AG10803 (cell line): Measurements from ENCODE around the gene CHD3.

Experiments
- DNase-seq: peaks from one replicate; pipeline ENCODE4 v3.0.0; 2010; ENCODE audit warnings: low read depth
- H3K4me3 ChIP-seq: 2 replicates; pipeline ENCODE4 v1.5.1; 2011; ENCODE audit warnings: mild to moderate bottlenecking, low read length, control low read depth
- CTCF ChIP-seq: conservative IDR thresholded peaks from 2 replicates; pipeline ENCODE4 v1.5.1; 2011; ENCODE audit warnings: mild to moderate bottlenecking, low read length, control low read depth, inconsistent platforms

CHD3 gene

DNA sequence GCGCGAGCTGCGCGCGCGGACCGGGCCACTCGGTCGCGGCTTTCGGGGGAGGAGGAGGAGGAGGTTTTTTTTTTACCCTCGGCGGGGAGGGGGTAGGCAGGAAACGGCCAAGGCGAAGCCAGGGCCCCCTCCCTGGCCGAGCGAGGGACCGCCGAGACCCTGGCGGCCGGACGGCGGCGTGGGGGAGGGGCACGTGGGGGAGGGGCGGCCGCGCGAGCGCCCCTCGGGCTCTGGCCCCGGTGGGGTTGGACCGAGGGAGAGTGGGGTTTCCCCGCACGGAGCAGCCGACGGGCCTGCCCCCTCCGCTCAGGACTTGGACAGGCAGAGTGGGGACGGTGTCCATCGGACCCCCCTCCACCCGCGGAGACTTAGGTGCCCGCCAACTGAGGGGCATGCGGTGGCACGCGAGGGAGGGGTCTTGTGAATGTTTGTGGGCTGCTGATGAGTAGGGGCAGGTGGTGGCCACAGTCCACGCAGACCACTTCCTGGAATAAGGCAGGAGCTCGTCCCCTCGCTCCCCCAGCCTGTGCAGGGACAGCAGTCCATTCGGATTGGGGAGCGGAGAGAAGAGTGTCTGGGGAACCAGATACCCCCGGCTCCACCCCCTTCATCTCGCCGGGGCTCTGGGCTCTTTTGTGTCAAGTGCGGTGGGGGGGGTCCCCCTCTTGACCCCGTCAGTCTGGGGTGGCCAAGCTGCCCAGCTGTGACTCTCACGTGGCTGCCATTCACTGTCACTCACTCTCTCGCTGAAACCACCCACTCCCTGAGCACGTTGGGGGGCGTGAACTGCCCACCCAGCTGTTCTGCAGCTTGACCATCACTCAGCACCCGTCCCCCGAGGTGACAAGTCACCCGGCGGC lies 3.0 kb upstream of the CHD3 start:
- TF ChIP-seq CTCF: no peak
- H3K4me3 ChIP-seq: peak overlapping the region; percentile 92
- no peak for DNase-seq

GRCh38 chr17:7886227-7887037 lies 2.2 kb upstream of the CHD3 start:
- TF ChIP-seq CTCF: peak; percentile 20; the same call in 1 of the 2 replicates
- DNase-seq: no peak
- H3K4me3 ChIP-seq: peak overlapping the region; percentile 92

DNA sequence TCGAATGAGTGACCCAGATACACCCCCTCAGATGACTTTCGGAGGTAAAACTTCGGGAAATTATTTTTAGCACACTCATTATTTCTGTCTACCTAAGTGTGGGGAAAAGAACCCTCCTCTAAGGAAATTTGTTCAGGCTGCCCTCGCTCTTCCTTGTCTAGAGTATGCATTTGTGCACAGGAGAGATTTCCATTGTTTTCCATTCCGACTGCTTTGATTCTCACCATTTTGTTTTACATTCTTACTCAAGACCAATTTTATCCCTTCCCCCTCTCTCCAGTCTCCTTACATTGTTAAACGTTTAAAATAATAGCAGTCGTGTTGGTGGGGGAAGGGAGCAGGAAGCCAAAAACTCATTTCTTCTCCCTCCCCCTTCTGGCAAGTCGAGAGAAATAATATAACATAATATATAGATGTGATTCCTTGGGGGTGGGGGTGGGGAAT lies 1.5 kb upstream of the CHD3 start:
- DNase-seq: no peak
- peak overlapping the region; percentile 92 for H3K4me3 ChIP-seq
- no peak for TF ChIP-seq CTCF

- peak; percentile 92 for DNase-seq
- peak overlapping the region; percentile 92 for H3K4me3 ChIP-seq
- TF ChIP-seq CTCF: no peak
Measured at GRCh38 chr17:7887482-7888183, 956 bp upstream of the CHD3 start.

DNA sequence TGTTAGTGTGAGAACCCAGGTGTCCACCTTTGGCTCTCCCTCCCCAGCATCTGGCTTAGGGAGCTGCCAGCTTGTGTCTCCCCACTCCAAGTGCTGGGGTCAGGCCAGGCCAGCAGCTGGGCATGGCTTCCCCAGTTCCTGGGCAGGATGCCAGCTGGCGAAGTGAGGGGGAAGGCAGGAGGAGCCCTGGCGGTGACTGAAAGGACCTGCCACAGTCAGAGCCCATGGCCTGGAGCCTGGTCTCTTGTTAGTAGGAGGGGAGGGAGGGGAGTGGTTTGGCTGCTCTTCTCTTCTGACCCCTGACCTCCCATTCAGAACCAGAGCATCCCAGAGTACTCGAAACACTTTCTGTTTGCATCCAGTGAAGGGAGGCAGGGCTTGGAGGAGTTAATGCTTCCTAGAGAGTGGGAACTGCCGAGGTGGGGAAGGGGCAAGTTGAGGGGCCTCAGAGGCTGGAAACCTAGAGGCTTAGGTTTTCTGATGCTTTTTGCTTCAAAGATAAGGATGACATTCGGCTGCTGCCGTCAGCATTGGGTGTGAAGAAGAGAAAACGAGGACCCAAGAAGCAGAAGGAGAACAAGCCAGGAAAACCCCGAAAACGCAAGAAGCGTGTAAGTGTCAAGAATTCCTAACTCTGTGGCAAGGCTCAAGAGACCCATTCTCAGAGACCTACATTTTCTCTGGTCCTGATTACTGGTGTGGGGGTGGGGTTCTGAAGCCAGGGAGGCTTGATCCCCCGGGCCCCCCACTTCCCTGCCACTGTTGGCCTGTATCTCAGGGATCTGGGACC lies 772 bp downstream of the CHD3 start:
- TF ChIP-seq CTCF: peak; percentile 44
- peak; percentile 94 for DNase-seq
- H3K4me3 ChIP-seq: peak overlapping the region; percentile 30

GRCh38 chr17:7893187-7893880 lies 4.7 kb downstream of the CHD3 start:
- H3K4me3 ChIP-seq: no peak overlapping the region
- no peak for TF ChIP-seq CTCF
- no peak for DNase-seq
